ENCODE measurements around the gene PPP1CA. TPM values are rescaled to one million over a fixed set of nuclear protein-coding genes. Genes with fewer than 3 reads are reported as not detected.

PPP1CA gene
- total RNA-seq, 4 donors from 2014 or later, result 146 to 202 (median 185) TPM

DNA sequence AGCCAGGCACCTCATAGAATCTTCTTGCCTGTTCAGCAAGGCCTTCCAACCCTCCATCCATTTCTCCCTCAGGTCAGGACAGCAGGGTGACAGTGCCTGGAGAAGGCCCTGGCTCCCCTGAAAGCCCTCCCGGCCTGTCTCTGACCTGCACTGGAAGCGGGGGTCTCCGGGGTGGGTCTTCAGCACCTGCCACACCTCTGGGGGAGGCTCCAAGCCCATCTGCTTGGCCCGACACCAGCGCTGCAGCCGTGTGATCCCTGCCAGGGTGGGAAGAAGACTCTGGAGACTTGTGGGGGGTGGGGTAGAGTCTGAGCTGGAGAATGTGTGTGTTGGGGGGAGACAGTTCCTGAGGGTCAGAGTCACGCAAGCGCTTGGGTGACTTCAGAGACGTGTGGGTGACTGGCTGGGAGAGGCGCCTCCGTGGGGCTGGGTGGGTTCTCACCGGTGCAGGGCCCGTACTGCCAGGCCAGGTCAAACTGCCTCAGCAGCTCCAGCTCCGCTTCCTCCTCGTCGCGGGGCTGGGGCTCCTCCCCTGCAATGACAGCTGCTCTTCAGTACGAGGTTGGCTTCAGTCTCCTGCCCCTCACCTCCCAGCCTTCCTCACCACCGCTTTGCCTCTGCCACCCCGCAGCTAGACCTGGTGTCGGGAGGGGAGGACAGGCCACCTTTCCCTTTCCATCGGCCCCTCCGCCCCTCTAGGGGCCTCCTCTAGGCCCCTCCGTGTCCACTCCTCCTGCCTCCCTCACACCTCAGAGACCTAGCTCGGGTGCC, 48.9 kb downstream of the PPP1CA start:
- DNase-seq, result no peak
- 0 to 2% methylated on average over 9 to 15 of the region's 25 CpGs for WGBS, 2 donors
- Histone ChIP-seq H3K36me3 (no peaks in the 10 kb centered on the region), H3K27me3 (no peaks in the 10 kb centered on the region), H3K9me3 (no peaks in the 10 kb centered on the region), H3K4me1 (peaks cover 59 to 85% (median 60%) of the 10 kb centered on the region in 3 donors), H3K4me3 (peak overlapping the region; percentile 73 to 86 (median 76)), H3K27ac (peak overlapping the region; percentile 97 to 100 (median 100))
- intact Hi-C loops (cut with DNase I), result no loop called here
- TF ChIP-seq, protein P1, sequence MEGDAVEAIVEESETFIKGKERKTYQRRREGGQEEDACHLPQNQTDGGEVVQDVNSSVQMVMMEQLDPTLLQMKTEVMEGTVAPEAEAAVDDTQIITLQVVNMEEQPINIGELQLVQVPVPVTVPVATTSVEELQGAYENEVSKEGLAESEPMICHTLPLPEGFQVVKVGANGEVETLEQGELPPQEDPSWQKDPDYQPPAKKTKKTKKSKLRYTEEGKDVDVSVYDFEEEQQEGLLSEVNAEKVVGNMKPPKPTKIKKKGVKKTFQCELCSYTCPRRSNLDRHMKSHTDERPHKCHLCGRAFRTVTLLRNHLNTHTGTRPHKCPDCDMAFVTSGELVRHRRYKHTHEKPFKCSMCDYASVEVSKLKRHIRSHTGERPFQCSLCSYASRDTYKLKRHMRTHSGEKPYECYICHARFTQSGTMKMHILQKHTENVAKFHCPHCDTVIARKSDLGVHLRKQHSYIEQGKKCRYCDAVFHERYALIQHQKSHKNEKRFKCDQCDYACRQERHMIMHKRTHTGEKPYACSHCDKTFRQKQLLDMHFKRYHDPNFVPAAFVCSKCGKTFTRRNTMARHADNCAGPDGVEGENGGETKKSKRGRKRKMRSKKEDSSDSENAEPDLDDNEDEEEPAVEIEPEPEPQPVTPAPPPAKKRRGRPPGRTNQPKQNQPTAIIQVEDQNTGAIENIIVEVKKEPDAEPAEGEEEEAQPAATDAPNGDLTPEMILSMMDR (IDR thresholded peaks at IDR 0.05), result no peak
- TF ChIP-seq POLR2A (IDR thresholded peaks at IDR 0.05), result no peak

DNA sequence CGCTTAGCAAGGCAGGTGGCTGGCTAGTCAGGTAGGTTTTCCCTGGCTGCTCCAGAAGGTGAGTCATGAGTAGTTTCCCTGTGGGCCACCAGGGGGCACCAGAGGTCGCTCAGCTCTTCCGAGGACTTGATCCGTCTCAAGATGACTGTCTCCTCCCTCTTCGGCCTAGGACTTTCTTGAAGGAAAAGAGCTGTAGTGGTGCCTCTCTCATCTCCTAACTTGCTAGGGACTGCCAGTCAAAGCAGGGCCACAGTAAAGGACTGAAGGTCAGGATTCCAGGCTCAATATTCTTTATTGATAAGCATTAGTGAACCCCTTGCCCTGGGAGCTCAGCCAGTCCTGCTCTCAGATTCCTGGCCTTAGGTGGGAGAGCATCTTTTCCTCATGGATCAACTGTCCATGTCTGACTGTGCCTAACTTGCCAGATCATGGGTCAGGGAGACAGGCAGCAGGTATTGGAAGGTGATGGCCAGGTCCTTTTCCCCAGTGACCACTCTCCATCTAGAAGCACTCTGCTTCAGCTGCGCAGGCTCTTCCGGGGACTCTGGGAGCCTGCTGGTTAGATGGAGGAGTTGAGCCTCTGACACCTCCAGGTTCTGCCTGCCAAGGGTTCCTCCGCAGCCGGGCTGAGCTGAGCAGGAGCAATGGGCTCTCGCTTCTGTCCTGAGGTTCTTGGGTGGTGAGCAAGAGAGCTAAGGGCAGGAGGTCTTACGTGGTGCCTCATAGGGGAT, 50.2 kb downstream of the PPP1CA start:
- no peak for DNase-seq
- Histone ChIP-seq H3K27ac (peak overlapping the region; percentile 97 to 100 (median 100)), H3K4me3 (peak overlapping the region in 2 of 4 donors; percentile 76 to 86), H3K9me3 (no peaks in the 10 kb centered on the region), H3K36me3 (no peaks in the 10 kb centered on the region), H3K4me1 (peaks cover 48 to 81% (median 54%) of the 10 kb centered on the region in 3 donors), H3K27me3 (no peaks in the 10 kb centered on the region)
- 21 to 50% methylated on average over 2 to 7 of the region's 11 CpGs for WGBS, 2 donors
- TF ChIP-seq, protein P1 (IDR thresholded peaks at IDR 0.05), result peak; percentile 85 to 95 (median 94)
- TF ChIP-seq POLR2A (IDR thresholded peaks at IDR 0.05), result no peak
- intact Hi-C loops (cut with DNase I), result no loop called here

DNA sequence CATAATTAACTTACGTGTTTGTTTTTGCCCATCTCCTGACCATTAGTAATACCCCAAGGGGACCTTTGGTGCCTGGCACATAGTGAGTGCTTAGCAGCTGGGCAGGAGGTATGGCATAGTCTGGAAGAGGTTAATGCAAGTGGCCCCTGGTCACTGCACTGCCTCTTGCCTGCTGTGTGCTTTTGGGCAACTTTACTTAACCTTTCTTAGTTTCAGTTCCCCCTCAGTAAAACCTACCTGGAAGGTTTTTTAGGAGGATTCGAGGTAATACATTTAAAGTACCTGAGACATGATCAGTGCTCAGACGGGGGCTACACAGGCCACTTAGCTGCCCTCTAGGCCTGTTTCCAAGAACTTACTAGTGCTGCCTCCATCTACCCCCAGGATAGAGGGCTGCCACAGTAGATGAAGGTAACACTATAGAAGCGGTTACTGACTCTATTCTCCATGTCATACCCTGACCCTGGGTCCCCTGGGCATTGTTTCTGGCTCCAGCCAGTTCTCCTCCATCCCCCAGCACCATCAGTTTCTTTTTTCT, 51.7 kb downstream of the PPP1CA start:
- WGBS, 2 donors, result 74 to 87% methylated on average over 4 of the region's 4 CpGs
- no peak for DNase-seq
- Histone ChIP-seq H3K4me3 (no peak overlapping the region), H3K4me1 (peaks cover 42 to 81% (median 46%) of the 10 kb centered on the region in 3 donors), H3K36me3 (no peaks in the 10 kb centered on the region), H3K27ac (peak overlapping the region in 2 of 4 donors; percentile 4 to 43), H3K27me3 (no peaks in the 10 kb centered on the region), H3K9me3 (no peaks in the 10 kb centered on the region)
- intact Hi-C loops (cut with DNase I), result loop anchor here (5.0 kb wide), 1 partner anchor 32 kb away; no protein-coding TSS in a partner anchor
- no peak for TF ChIP-seq POLR2A (IDR thresholded peaks at IDR 0.05)
- TF ChIP-seq, protein P1 (IDR thresholded peaks at IDR 0.05), result no peak

GRCh38 chr11:67349457-67349856, 52.2 kb downstream of the PPP1CA start:
- Histone ChIP-seq H3K9me3 (no peaks in the 10 kb centered on the region), H3K27me3 (no peaks in the 10 kb centered on the region), H3K27ac (peak overlapping the region; percentile 4 to 43 (median 22)), H3K4me3 (no peak overlapping the region), H3K36me3 (no peaks in the 10 kb centered on the region), H3K4me1 (peaks cover 40 to 81% (median 41%) of the 10 kb centered on the region in 3 donors)
- 91 to 93% methylated on average over 2 of the region's 2 CpGs for WGBS, 2 donors
- DNase-seq, result no peak
- no peak for TF ChIP-seq POLR2A (IDR thresholded peaks at IDR 0.05)
- TF ChIP-seq, protein P1 (IDR thresholded peaks at IDR 0.05), result no peak
- intact Hi-C loops (cut with DNase I), result loop anchor here (5.0 kb wide), 1 partner anchor 33 kb away; no protein-coding TSS in a partner anchor
